GF-D8 (cell line): ENCODE measurements around the gene GRAMD1A.
"Not testable (repeated sequence)": the region's sequence is repeated elsewhere in the genome, so short reads cannot be mapped to it uniquely, and the experiment has no call there.

ENCODE experiments used
- DNase-seq: peaks from one replicate; lab custom pipeline; 2025; lab: John Stamatoyannopoulos, UW

The GRAMD1A gene

DNA sequence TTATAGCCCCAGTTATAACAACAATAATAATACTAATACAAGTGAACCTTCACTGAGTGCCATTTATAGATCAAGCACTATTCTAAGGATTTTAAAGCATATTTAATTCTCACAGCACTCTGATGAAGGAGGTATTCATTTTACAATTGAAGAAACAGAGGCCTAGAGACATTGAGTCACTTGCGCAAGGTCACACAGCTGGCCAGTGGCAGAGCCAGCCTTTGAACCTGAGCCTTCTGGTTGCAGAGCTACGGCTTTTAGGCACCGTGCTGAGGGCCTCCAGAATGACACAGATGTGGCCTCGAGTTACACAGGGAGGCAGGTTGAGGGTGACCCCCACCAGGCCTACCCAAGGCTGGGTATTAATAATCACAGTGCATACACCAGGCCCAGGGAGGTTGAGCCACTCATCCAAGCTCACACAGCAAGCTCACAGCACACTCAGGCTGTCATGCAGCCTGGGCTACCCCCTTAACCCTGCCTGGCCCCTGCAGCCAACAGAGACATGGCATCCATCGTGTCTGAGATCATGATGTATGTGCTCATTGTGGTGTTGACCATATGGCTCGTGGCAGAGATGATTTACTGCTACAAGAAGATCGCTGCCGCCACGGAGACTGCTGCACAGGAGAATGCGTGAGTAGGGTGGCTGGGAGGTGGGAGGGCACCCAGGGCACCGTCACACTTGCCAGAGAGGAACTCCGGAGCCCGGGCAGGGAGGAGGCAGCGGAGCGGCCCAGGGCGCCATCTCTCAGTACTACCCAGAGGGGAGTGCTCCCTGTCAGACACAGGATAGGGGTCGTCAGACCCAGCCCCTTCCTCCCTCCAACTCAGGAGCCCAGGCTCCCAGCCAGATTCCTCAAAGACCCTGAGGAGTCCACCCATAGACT, 38.7 kb downstream of the GRAMD1A start:
- no peak for DNase-seq

DNA sequence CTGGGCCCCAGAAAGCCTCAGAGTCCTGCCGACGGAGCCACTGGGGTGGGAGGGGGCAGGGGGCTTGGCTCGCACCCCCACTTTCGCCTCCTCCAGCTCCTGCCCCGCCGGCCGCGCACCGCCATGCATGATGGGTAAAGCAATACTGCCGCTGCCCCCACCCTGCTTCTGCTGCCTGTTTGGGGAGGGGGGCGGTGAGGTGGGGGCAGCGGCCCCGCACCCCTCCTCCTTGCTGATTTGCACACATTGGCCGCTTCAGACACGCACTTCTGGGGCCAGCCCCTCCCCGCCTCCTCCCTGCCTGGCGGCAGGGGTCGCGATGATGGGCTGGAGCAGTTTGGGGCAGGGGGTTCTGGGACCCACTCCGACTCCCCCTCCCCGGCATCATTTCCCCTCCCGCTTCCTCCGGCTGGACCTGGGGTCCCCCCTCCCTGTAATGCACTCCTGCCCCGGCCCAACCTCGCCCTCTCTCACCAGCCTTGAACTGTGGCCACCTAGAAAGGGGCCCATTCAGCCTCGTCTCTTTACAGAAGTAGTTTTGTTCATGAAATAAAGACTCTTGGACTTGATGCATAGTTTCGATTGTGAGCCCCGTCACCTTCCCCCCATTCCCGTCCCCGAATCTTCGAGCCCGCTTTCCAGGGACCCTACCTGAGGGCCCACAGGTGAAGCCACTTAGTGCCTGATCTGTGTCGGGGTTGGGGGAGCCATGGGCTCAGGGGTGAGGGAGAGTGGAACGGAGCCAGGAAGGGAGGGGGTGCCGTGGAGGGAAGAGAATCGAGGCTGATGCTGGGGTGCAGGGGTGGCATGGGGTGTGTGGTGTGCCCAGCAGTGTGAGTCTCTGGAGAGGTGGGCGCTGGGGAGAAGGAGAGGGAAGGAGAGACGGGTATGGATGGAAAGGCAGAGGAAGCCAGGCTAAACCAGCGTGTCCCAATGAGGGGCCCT, 40.0 kb downstream of the GRAMD1A start:
- DNase-seq, result no peak

DNA sequence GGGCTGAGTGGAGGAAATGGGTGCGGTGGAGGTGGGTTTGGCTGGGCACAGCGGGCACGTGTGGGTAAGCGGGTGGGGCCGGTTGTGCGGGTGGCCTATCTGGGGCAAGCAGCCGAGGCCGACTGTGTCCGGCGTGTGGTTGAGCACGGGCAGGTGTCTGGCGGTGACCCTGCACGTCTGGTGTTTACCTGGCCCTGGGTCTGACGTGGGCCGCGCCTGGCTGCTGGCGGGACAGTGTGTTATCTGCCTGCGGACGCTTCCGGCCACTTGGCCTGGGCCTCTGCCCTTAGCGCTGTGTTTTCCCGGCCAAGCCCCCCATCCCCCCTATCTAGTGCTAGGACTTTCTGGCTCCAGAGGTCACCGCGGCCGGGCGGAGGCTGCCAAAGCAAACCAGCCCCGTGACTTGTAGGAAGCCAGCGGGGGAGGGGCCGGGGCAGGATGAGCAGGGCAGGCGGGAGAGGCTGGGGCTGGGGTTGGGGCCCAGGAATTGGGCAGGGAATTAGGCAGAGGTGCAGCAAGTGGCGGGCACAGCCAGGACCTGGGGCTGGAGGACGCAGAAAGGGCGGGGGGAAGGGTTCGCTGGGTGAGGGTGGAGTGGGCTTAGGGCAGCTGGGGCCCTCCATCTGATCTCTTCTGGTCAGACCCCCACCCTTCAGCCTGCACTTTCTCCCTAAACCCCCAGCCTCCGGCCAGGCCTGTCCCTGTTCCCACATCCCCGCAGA, 40.9 kb downstream of the GRAMD1A start:
- no peak for DNase-seq

DNA sequence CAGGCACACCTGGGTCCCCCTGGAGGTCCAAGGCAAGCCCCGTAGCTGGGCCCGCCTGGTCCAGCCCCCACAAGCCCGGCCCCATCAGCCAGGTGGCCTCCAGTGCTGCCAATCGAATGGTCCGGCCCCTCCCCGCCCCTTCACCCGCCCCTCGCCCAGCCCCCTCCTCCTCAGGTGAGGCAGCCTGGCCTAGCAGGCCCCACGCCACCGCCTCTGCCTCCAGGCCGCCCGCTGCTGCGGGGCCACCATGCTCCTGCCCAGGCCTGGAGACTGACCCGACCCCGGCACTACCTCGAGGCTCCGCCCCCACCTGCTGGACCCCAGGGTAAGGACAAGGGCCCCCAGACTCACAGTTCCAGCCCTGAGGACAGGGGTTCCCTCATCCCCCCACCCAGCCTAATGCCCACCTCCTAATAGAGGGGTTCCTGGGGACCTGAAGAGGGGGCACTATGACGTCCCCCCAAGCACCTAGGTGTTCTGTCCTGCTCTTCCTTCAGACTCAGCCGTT, 41.5 kb downstream of the GRAMD1A start, which contains the start of gene HPN:
Gene HPN (plus strand): TSS at position 174 of the 508 bp plus-strand sequence. CDS start 786 bp downstream, outside the sequence.
- no peak for DNase-seq

DNA sequence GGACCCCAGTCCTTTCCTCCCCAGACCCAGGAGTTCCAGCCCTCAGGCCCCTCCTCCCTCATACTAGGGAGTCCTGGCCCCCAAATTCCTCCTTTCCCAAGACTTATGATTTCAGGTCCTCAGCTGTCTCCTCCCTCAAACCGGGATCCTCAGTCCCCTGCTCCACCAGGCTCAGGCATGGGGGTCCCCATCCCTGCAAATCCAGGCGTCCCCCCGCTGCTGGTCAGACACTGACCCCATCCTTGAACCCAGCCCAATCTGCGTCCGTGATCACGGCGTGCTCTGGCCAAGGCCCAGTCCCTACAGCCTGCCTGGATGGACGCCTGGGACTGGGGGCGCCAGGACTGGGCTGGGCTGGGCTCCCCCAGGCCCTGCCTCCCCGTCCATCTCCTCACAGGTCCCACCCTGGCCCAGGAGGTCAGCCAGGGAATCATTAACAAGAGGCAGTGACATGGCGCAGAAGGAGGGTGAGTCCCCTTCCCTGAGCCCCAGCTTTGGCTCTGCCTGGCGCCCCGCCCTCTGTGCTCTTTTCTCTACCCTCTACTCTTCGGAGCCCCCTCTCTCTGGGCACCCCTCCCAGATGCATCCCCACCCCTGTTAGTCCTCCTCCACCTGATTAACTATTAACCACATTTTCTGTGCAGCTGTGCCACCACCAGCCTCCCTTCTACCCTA, 42.1 kb downstream of the GRAMD1A start:
- DNase-seq, result no peak

DNA sequence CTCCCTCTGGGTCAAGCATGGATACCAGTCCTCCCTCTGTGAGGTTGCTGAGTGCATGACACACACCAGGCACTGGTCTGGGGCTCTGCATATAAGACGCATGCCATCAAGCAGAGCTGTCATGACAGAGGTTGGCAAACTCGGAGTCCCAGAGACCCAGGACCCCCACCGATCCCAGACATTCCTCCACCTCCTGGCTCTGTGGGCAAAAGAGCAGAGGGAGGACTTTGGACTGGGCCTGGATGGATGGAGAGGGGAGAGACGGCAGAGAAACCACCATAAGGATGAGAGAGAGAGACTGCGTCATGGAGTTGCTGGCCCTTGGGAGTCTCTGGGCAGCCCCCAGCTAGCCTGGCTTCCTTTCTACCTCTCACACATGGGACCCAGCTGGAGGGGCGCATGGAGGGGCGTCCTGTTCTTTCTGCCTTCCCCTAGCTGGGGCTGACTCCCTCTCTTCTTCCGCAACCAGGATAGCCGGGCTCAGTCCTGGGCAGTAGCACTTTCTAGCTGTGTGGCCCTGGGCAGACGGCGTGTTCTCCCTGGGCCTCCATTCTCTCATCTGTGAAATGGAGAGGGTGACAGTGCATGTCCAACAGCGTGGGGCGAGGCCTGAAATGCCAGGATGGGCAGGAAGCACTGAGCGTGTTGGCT, 43.0 kb downstream of the GRAMD1A start:
- no peak for DNase-seq

DNA sequence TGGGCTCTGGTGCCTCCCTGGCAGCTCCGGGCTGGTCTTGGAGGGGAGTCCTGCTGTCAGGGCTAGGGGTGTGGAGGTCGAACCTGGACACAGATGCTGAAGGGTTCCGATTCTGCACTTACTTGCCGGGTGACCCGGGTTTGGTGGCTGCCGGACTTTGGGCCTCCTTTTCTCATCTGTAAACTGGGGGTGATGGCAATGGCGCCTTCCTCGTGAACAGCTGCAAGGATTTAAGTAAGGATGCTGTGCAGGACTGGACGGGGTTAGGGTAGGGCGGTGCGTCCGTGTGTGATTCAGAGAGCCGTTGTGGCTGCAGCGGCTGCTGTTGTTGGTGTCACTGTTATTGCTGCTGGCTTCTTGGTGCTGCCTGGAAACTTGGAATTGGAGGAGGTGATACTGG, 43.8 kb downstream of the GRAMD1A start:
- DNase-seq, result no peak

DNA sequence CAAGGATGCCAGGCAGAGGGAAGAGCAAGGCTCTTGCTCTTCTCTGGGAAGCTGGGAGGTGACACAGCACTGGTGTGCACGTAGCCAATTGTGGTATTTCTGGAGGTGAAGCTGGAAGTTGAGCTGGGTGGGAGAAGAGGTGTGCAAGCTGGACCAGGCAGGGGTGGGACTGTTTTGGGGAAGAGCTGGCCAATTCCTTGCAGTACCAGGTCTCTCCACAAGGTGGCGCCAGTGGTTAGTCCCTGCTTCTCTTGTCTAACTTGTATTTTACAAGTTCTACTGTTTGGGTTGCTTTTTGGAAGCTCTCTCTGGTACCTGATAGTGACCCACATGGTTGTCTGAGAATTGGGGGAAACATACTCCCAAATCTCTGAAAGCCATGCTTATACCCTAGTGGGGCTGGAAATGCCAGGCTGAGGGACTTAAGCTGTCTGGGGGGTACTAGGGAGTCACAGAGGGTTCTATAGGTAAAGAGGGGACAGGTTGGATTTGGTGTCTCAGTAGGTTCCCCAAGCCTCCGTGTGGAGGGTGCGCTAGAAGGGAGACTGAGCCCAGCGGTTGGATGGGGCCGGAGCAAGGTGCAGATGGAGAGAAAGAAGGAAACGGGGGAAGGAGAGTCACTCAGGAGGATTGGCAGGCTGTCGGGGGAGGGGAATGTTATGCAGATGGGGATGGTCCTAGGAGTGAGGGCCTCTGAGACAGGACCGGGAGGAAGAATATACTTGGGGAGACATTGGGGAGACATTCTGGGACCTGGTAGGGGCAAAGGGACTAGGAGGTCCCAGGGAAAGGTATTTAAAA, 44.4 kb downstream of the GRAMD1A start:
- DNase-seq, result no peak

DNA sequence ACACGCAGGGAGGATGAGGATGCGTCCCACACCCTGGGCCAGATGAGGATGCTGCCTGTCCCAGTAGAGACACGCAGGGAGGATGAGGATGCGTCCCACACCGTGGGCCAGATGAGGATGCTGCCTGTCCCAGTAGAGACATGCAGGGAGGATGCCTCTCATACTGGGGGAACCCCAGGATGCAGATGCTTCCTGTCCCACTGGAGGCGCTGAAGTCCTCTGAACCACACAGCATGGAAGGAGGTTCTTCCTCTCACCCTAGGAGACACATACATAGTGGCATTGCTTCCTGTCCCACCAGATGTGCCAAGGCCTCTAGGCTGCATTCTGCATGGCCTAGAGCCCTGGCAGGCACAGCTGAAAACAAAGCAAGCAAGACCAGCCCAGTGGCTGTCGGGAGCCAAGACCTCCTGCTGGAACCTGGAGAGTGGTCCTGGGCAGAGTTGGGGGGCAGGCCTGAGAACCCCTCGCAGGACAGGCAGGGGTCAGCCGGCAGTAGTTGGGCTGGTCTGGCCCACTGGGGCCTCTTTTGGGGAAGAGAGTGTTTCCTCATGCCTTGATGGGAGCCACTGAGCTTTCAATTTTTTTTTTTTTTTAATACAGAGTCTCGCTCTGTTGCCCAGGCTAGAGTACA, 45.7 kb downstream of the GRAMD1A start:
- peak; percentile 64 for DNase-seq

DNA sequence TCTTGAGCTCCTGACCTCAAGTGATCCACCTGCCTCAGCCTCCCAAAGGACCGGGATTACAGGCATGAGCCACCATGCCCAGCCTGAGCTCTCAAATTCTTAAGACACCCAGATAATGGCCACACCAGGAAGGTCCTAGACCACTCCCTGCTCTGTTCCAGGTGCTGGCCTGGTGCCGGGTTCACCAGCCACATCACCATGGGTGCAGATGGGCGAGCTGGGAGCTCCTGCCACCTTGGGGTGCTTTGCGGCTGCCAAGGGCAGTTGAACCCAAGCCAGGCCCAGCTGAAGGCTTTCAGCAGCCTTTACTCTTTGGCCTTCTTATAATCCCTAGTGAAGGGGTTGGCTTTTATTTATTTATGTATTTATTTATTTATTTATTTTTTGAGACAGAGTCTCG, 46.3 kb downstream of the GRAMD1A start:
- DNase-seq, result no peak

DNA sequence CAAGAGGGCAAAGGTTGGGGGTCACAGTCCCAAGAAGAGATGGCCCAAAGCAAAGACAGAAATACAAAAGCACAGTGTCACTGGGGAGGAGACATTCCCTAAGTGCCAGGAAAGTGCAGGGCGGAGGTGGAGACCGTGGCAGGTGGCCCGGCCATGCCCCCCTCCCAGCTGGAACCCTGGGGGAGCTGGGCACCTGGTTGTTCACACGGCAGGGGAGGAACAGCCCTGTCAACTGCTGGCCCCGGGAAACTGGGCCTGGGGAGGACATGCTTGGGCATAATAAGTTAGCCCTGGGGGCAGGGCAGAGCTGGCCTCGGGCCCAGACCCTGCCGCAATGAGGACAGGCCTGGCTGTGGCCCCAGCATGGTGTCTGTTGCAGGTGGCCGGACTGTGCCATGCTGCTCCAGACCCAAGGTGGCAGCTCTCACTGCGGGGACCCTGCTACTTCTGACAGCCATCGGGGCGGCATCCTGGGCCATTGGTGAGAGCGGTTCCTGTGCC, 48.8 kb downstream of the GRAMD1A start:
- DNase-seq, result no peak

DNA sequence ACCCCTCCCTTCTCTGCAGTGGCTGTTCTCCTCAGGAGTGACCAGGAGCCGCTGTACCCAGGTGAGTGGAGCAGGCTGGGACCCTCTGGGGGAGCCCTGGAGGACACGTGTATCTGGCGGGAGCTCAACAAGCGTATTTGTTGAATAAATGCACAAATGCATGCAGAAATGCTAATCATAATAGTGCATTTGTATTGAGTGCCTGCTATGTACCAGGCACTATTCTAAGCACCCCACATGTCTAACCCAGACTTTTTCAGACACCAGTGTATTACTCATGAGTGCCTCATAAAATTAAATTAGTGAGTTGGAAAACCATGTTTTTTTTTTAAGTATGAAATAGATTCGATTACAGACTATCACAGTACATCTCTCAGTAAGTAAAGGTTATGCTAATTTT, 49.3 kb downstream of the GRAMD1A start:
- DNase-seq, result no peak

DNA sequence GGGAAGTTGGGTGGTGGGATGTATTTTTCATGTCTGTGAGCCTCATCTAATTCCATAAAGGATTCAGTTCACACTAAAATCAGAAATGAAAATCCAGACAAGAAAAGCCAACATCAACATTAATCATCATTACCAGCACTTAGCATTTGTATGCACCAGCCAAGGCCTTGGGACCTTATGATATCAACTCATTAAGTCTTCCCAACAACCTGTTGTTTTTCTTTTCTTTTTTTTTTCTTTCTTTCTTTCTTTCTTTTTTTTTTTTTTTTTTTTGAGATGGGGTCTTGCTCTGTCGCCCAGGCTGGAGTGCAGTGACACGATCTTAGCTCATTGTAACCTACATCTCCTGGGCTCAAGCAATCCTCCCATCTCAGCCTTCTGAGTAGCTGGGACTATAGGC, 50.5 kb downstream of the GRAMD1A start:
- DNase-seq, result not testable (repeated sequence)

DNA sequence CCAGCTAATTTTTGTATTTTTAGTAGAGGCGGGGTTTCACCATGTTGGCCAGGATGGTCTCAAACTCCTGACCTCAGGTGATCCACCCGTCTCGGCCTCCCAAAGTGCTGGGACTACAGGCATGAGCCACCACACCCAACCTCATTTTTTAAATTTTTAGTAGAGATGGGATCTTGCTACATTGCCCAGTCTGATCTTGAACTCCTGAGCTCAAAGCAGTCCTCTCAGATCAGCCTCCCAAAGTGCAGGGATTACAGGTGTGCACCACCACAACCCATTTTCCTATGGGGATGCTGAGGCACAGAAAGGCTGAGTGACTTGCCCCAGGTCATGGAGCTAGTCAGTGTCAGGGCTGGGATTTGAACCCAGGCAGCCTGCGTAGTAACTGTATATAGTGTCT, 51.1 kb downstream of the GRAMD1A start:
- not testable (repeated sequence) for DNase-seq

DNA sequence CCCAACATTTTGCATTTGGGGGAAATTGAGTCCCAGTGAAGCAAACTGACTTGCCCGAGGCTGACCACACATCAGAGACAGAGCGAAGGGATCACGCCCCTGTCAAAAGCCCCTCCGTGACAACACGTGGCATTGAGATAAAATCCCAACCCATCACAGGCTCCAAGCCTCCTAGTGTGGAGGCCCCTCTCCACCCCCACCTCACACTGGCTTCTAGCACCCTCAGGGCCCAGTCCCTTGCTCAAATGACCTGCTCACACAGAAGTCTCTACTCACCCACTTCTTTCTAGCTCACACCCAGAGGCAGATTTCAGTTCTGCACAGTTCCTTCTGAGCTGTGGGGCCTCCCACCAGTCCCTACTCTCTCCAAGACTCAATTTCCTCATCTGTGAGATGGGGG, 51.7 kb downstream of the GRAMD1A start:
- DNase-seq, result no peak

DNA sequence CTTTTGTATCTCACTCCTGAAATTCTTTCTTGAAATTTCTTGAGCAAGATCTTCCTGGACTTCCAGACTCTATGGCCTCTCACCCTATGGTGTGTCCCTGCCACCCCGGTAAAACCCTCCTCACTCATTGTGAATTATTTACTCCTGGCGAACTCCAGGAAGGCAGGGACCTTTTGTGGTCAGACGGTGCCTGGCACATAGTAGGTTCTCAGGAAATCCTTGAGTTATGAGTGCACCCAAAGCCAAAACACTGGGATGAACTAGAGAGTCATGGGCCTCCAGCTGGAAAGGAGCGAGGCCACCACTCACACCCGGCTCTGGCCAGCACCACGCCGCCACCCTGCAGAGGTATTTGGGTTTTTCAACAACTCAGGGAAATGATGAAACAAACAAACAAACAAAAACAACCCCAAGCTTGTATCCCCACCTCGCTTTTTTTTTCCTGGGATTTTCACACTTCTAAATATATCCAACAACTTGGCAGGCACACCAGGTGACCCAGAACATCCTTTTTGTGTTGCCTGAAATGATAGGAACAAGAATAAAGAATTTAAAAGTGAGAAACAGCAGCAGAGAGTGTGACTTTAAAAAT, 52.6 kb downstream of the GRAMD1A start:
- DNase-seq, result no peak

DNA sequence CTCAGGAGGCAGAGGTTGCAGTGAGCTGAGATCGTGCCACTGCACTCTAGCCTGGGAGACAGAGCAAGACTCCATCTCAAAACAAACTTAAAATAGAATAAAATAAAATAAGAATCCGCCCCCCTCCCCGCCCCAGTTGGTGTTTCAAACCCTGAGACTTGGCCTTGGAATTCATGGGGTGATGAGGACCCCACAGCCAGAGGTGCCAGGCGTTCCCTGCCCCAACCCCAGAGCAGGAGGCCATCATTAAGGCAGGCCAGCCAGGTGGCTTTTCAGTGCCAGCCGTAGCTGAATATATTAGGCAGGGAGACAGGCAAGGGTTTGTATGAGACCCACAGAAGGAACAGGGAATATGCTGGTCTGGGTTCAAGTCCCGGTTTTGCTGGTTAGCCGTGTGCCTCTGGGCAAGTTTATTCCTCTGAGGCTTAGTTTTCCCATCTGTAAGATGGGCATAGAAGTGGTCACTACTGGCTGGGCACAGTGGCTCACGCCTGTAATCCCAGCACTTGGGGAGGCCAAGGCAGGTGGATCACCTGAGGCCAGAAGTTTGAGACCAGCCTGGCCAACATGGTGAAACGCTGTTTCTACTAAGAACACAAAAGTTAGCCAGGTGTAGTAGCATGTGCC, 53.7 kb downstream of the GRAMD1A start:
- DNase-seq, result no peak

DNA sequence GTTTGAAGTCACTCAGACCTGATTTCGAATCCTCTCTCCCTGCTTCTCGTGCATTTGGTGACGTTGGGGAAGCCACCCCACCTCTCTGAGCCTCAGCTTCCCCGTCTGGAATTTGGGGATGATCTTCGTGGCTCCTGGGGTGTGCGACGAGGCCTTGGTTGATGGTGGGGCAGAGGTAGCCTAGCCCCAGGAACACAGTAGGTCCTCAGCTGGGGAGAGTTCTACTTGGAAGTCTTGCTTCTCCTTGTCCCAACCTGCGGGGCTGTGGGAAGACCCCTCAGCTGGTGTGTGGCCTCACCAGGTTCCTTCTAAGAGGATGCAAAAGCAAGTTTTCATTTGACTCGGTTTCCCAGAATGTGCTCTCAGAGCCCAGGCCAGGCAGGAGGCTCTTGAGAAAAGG, 54.5 kb downstream of the GRAMD1A start:
- DNase-seq, result no peak
